Measurements from ENCODE around the gene ASXL1. TPM values are rescaled to one million over a fixed set of nuclear protein-coding genes. Genes with fewer than 3 reads are reported as not detected.

ASXL1 gene
- polyA plus RNA-seq, 1 donor (not counting 4 experiments of a cell fraction or from before 2014, with no cell fraction given) = 20.0 TPM

DNA sequence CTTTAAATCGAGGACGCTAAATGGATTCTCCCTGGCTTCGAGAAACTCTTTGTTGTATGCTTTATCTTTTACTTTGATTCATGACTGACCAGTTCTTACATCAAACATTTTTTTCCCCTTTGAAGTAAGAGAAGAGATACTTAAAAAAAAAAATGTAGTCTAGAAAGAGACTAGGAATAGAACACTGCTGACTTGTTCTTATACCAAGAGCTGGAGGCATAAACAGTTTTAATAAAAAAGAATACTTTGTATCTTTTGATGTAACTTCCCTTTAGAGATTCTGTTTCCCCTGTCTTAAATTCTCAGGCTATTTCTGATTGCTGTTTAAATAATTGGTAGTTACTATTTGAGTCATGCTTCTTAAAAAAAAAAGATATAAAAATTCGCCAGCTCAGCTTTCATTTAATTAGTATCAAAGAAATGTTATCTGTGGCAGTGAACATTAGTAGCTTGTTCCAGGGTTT lies 4.8 kb downstream of the ASXL1 start:
- H3K9me1 ChIP-seq (ENCODE audit: control insufficient read depth, extremely low read depth, insufficient read depth, low read length) = no peaks in the 10 kb centered on the region
- no peak for DNase-seq (ENCODE audit: low read depth, low spot score)
- H3K4me2 ChIP-seq (ENCODE audit: control insufficient read depth, extremely low read depth, insufficient read depth, low read depth, low read length) = no peak overlapping the region
- no peak for FAIRE-seq
- dilution Hi-C loops (cut with MboI; ENCODE audit: extremely low pct_ligation_motif_present, low sequenced_read_pairs) = no loop called here
- peaks cover 0 to 3% of the 10 kb centered on the region in 2 experiments for H3K36me3 ChIP-seq (ENCODE audit: control insufficient read depth in 2 of 2, extremely low read depth in 1 of 2, insufficient read depth in 2 of 2, low read length in 2 of 2)
- no peak overlapping the region for H3K9ac ChIP-seq (ENCODE audit: control insufficient read depth, extremely low read depth, insufficient read depth, low read length)
- H3K9me3 ChIP-seq (ENCODE audit: control insufficient read depth, low read depth, low read length) = no peaks in the 10 kb centered on the region
- H3K27ac ChIP-seq (ENCODE audit: control insufficient read depth, insufficient read depth, low read length) = no peak overlapping the region
- no peak for TF ChIP-seq CTCF (optimal IDR thresholded peaks at IDR 0.05 in 1 of 3, IDR thresholded peaks at IDR 0.05 in 1 of 3, conservative IDR thresholded peaks at IDR 0.05 in 1 of 3; ENCODE audit: extremely low read depth in 1 of 3, insufficient read depth in 2 of 3, low read length in 3 of 3)
- no peak for TF ChIP-seq EZH2 (IDR thresholded peaks at IDR 0.05; ENCODE audit: low read length)
- no peak overlapping the region for H2AFZ ChIP-seq (ENCODE audit: control insufficient read depth, low read length)
- H3K79me2 ChIP-seq (ENCODE audit: control insufficient read depth, insufficient read depth, low read length) = peaks cover 86% of the 10 kb centered on the region
- H3K4me3 ChIP-seq (ENCODE audit: control insufficient read depth in 2 of 3, extremely low read depth in 1 of 3, insufficient read depth in 2 of 3, low read depth in 1 of 3, low read length in 3 of 3) = no peak overlapping the region
- H3K4me1 ChIP-seq (ENCODE audit: control insufficient read depth, extremely low read depth, insufficient read depth, low read length) = peaks cover 5% of the 10 kb centered on the region
- H3K27me3 ChIP-seq (ENCODE audit: control insufficient read depth, extremely low read depth, insufficient read depth, low read length) = no peaks in the 10 kb centered on the region
- peaks cover 16% of the 10 kb centered on the region for H4K20me1 ChIP-seq (ENCODE audit: control insufficient read depth, extremely low read depth, insufficient read depth, low read length)

DNA sequence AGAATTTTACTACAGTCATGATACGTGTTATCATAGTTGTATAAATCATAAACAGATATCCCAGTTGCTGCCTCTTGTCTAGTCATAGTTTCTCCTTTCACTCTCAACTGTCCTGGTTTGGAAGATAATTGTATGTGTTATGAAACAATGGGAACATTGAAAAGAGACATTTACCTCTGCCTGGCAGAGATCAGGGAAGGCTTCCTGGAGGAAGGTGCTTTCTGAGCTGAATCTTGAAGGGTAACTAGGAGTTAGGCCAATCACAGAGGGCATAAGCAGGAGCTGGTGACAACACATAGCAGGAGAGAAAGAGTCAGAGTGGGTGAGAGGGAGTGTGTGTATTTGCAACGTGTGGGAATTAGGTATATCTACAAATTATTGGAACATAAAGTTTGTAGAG lies 5.4 kb downstream of the ASXL1 start:
- Histone ChIP-seq H2AFZ (ENCODE audit: control insufficient read depth, low read length) (no peak overlapping the region), H3K9me3 (ENCODE audit: control insufficient read depth, low read depth, low read length) (no peaks in the 10 kb centered on the region), H3K4me2 (ENCODE audit: control insufficient read depth, extremely low read depth, insufficient read depth, low read depth, low read length) (no peak overlapping the region), H3K9me1 (ENCODE audit: control insufficient read depth, extremely low read depth, insufficient read depth, low read length) (no peaks in the 10 kb centered on the region), H3K9ac (ENCODE audit: control insufficient read depth, extremely low read depth, insufficient read depth, low read length) (no peak overlapping the region), H4K20me1 (ENCODE audit: control insufficient read depth, extremely low read depth, insufficient read depth, low read length) (peaks cover 16% of the 10 kb centered on the region), H3K36me3 (ENCODE audit: control insufficient read depth in 2 of 2, extremely low read depth in 1 of 2, insufficient read depth in 2 of 2, low read length in 2 of 2) (peaks cover 0 to 3% of the 10 kb centered on the region in 2 experiments), H3K27me3 (ENCODE audit: control insufficient read depth, extremely low read depth, insufficient read depth, low read length) (no peaks in the 10 kb centered on the region), H3K4me3 (ENCODE audit: control insufficient read depth in 2 of 3, extremely low read depth in 1 of 3, insufficient read depth in 2 of 3, low read depth in 1 of 3, low read length in 3 of 3) (no peak overlapping the region), H3K27ac (ENCODE audit: control insufficient read depth, insufficient read depth, low read length) (no peak overlapping the region), H3K79me2 (ENCODE audit: control insufficient read depth, insufficient read depth, low read length) (peaks cover 89% of the 10 kb centered on the region), H3K4me1 (ENCODE audit: control insufficient read depth, extremely low read depth, insufficient read depth, low read length) (peaks cover 5% of the 10 kb centered on the region)
- no peak for DNase-seq (ENCODE audit: low read depth, low spot score)
- FAIRE-seq = no peak
- no peak for TF ChIP-seq CTCF (optimal IDR thresholded peaks at IDR 0.05 in 1 of 3, IDR thresholded peaks at IDR 0.05 in 1 of 3, conservative IDR thresholded peaks at IDR 0.05 in 1 of 3; ENCODE audit: extremely low read depth in 1 of 3, insufficient read depth in 2 of 3, low read length in 3 of 3)
- TF ChIP-seq EZH2 (IDR thresholded peaks at IDR 0.05; ENCODE audit: low read length) = no peak
- dilution Hi-C loops (cut with MboI; ENCODE audit: extremely low pct_ligation_motif_present, low sequenced_read_pairs) = no loop called here

Measured in keratinocyte (primary cell).